Lung (tissue), 12 donors: ENCODE data around the gene IL34. TPM values are rescaled to one million over a fixed set of nuclear protein-coding genes. Genes with fewer than 3 reads are reported as not detected.

Experiments
- ATAC-seq: fragments of 200-7000 bp; cut with Tn5 transposase; one replicate; pipeline ENCODE4 v1.9.1; 2020; ENCODE audit warnings: moderate number of reproducible peaks; ENCODE audit not compliant: insufficient read depth, low FRiP score
- DNase-seq, 3 donors: peaks; one replicate each; pipeline ENCODE4 v3.0.0-alpha.2; 2013 to 2017
- H3K27ac ChIP-seq, 2 donors: one replicate each; pipeline ENCODE4 v1.5.1; 2013; ENCODE audit warnings: mild to moderate bottlenecking in 2 of 2, moderate library complexity in 2 of 2, control low read depth in 1 of 2, inconsistent platforms in 1 of 2, low read depth in 1 of 2, low read length in 1 of 2
- H3K27me3 ChIP-seq, 3 donors: one replicate each; pipeline ENCODE4 v1.5.1; 2013; ENCODE audit warnings: low read length in 2 of 3; ENCODE audit not compliant: control insufficient read depth in 3 of 3, insufficient read depth in 3 of 3
- H3K36me3 ChIP-seq, 4 donors: one replicate each; pipeline ENCODE4 v1.5.1; 2013; ENCODE audit warnings: low read length in 4 of 4, mild to moderate bottlenecking in 1 of 4, moderate library complexity in 1 of 4; ENCODE audit not compliant: control insufficient read depth in 4 of 4, insufficient read depth in 4 of 4
- H3K4me1 ChIP-seq, 5 donors: one replicate each; pipeline ENCODE4 v1.5.1; 2013; ENCODE audit warnings: low read length in 5 of 5, mild to moderate bottlenecking in 2 of 5, moderate library complexity in 1 of 5; ENCODE audit not compliant: control insufficient read depth in 5 of 5, insufficient read depth in 5 of 5
- H3K4me3 ChIP-seq: one replicate; pipeline ENCODE4 v1.5.1; 2013; ENCODE audit warnings: mild to moderate bottlenecking, control low read depth, moderate library complexity
- H3K9ac ChIP-seq, 2 donors: one replicate each; pipeline ENCODE4 v1.5.1; 2013; ENCODE audit warnings: low read length in 2 of 2, control low read depth in 1 of 2; ENCODE audit not compliant: insufficient read depth in 1 of 2
- H3K9me3 ChIP-seq, 4 donors: one replicate each; pipeline ENCODE4 v1.5.1; 2013; ENCODE audit warnings: low read length in 3 of 4, mild to moderate bottlenecking in 1 of 4, moderate library complexity in 1 of 4; ENCODE audit not compliant: control insufficient read depth in 4 of 4, insufficient read depth in 3 of 4
- WGBS, 2 donors: extraction: QIAGEN DNeasy Blood & Tissue Kit; methylation state at CpG; one replicate each; pipeline ENCODE4 v1.1.7; 2013; 5-methylcytosine and 5-hydroxymethylcytosine counted together
- polyA plus RNA-seq, 2 donors: library from polyadenylated mRNA; stranded (reverse); fragments of 200-250 nt; gene quantifications; one replicate each; pipeline ENCODE4 v1.2.1, GENCODE V29; 2013
- total RNA-seq, 2 donors: library from RNA; depleted of rRNA in 1 of 2; stranded (reverse); fragments of >200 nt in 1 of 2; gene quantifications; one replicate each; pipeline ENCODE4 v1.2.1, GENCODE V29; 2014 to 2021
- TF ChIP-seq, protein P1 (sequence below): IDR thresholded peaks from 2 replicates; pipeline ENCODE4 v1.5.1; 2012; ENCODE audit warnings: mild to moderate bottlenecking; ENCODE audit errors: control extremely low read depth, extremely low read depth
- donor health status: control.
- donor health status: control.
- donor health status: Bipolar disorder and iron deficiency.
- donor health status: healthy.
- donor health status: DM: yes; HTN: yes; CAD: no.

The IL34 gene
- total and polyA plus RNA-seq, 4 donors = 1.5 to 13.0 (median 7.1) TPM

DNA sequence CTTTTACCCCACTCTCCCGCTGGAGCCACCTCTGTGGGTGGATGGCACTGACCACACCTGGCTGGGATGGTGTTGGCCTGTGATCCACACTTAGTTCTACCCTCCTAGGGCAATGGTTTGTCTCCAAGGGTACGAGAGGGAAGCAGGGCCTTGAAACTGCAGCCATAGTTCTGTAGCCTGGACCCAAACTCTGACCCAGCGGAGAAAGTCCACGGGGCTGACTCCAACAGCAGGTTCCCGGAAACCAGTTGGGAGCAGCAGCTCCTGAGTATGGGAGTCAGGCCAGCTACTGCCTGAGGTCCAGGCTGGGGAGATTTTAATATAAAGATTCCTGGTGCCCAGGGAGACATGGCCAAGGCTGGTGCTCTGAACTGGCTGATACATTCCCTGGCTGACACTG lies 63.1 kb downstream of the IL34 start:
- Histone ChIP-seq H3K36me3 (peaks cover 0 to 2% (median 0%) of the 10 kb centered on the region in 4 donors), H3K4me1 (peaks cover 0 to 59% (median 35%) of the 10 kb centered on the region in 5 donors), H3K27me3 (no peaks in the 10 kb centered on the region), H3K4me3 (no peak overlapping the region), H3K9me3 (no peaks in the 10 kb centered on the region), H3K9ac (no peak overlapping the region), H3K27ac (peak overlapping the region in 1 of 2 donors; percentile 78)
- 87 to 91% methylated on average over 5 of the region's 5 CpGs for WGBS, 2 donors
- TF ChIP-seq, protein P1, sequence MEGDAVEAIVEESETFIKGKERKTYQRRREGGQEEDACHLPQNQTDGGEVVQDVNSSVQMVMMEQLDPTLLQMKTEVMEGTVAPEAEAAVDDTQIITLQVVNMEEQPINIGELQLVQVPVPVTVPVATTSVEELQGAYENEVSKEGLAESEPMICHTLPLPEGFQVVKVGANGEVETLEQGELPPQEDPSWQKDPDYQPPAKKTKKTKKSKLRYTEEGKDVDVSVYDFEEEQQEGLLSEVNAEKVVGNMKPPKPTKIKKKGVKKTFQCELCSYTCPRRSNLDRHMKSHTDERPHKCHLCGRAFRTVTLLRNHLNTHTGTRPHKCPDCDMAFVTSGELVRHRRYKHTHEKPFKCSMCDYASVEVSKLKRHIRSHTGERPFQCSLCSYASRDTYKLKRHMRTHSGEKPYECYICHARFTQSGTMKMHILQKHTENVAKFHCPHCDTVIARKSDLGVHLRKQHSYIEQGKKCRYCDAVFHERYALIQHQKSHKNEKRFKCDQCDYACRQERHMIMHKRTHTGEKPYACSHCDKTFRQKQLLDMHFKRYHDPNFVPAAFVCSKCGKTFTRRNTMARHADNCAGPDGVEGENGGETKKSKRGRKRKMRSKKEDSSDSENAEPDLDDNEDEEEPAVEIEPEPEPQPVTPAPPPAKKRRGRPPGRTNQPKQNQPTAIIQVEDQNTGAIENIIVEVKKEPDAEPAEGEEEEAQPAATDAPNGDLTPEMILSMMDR = no peak
- no peak for DNase-seq
- ATAC-seq = no peak

GRCh38 chr16:70709942-70710341 lies 63.6 kb downstream of the IL34 start:
- TF ChIP-seq, protein P1 = no peak
- Histone ChIP-seq H3K9ac (no peak overlapping the region), H3K4me1 (peaks cover 0 to 64% (median 40%) of the 10 kb centered on the region in 5 donors), H3K4me3 (no peak overlapping the region), H3K9me3 (no peaks in the 10 kb centered on the region), H3K27ac (peak overlapping the region in 1 of 2 donors; percentile 78), H3K36me3 (peaks cover 0 to 2% (median 0%) of the 10 kb centered on the region in 4 donors), H3K27me3 (no peaks in the 10 kb centered on the region)
- DNase-seq (no peak), ATAC-seq (no peak)
- WGBS, 2 donors = 18 to 37% methylated on average over 6 to 7 of the region's 7 CpGs

Other genes starting within 250 kb of the IL34 start
- gene ST3GAL2, start 207.5 kb upstream of the IL34 start, total RNA-seq = 10 to 100 TPM; 33.4 to 37.0 TPM
- 10 to 100 TPM in 1 of 2 donors, 1 to 10 TPM in 1; 8.4 to 27.5 TPM for gene ST3GAL2, start 207.5 kb upstream of the IL34 start, polyA plus RNA-seq
- 10 to 100 TPM; 13.7 to 24.1 TPM for gene FCSK, start 192.0 kb upstream of the IL34 start, total RNA-seq
- gene FCSK, start 192.0 kb upstream of the IL34 start, polyA plus RNA-seq = 10 to 100 TPM; 12.0 to 14.7 TPM
- 10 to 100 TPM; 38.4 to 65.8 TPM for gene COG4, start 123.0 kb upstream of the IL34 start, total RNA-seq
- gene COG4, start 123.0 kb upstream of the IL34 start, polyA plus RNA-seq = 10 to 100 TPM; 29.3 to 40.4 TPM
- 100 to 1,000 TPM; 129 to 242 TPM for gene SF3B3, start 122.7 kb upstream of the IL34 start, total RNA-seq
- gene SF3B3, start 122.7 kb upstream of the IL34 start, polyA plus RNA-seq = 10 to 100 TPM; 73.7 to 73.9 TPM
- 10 to 100 TPM; 72.5 to 91.3 TPM for gene MTSS2, start 39.5 kb downstream of the IL34 start, total RNA-seq
- 10 to 100 TPM; 40.6 to 74.0 TPM for gene MTSS2, start 39.5 kb downstream of the IL34 start, polyA plus RNA-seq
- 10 to 100 TPM; 27.6 to 54.6 TPM for gene VAC14, start 154.6 kb downstream of the IL34 start, total RNA-seq
- 10 to 100 TPM; 47.2 to 60.8 TPM for gene VAC14, start 154.6 kb downstream of the IL34 start, polyA plus RNA-seq